ENCODE measurements around the gene ZNF772.

ZNF772 gene

DNA sequence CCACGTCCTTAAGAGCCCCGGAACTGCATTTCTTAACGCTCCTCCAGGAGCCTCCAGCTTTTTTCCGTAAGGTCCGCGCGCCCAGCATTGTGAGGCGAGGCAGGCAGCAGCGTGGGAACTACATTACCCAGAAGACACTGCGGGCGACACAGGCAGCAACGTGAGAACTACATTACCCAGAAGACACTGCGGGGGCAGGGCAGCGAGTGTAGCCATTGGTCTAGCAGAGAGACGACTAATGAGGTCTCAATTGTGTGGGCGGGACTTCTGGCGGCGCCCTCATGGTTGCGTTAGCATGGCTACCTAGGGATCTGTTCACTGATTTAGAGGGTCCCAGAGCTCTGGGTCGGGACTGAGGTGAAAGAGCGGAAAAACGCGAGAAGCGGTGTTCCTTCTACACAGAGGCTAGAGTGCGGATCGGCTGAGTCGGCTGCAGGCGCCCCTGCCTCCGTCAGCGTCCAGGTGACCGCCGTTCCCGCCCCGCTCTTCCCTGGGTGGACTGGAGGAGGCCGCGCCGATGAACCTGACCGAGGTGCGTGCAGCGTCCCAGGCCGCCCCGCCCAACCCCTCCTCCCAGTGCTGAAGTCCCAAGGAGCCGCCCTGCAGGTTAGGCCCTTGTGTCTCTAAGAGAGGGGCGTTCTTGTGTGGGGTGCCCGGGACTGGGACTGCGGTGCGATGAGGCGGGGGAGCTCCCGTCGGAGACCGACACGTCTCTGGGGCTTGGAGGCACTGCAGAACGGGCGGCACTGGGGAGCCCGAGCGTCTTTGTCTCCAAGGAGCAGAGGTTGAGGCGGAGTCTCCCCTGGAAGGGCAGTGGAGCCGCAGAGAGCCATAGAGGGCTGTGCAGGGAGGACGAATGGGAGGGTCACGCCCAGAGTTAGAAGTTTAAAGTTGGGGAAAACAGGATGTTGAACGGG is 42.0 kb downstream of the ZNF772 start, which contains the start of gene ZNF749:
Gene ZNF749 (plus strand): TSS at position 264 of the 917 bp plus-strand sequence. CDS start 254 bp downstream, at position 518.
- TF ChIP-seq FOXM1 (IDR thresholded peaks at IDR 0.05; ENCODE audit: borderline replicate concordance, low read depth): no peak
- no peak for TF ChIP-seq TEAD4 (IDR thresholded peaks at IDR 0.05)
- TF ChIP-seq RAD21 (IDR thresholded peaks at IDR 0.05; ENCODE audit: low read depth): no peak
- TF ChIP-seq CEBPB (IDR thresholded peaks at IDR 0.05): no peak
- TF ChIP-seq CREB1 (IDR thresholded peaks at IDR 0.05; ENCODE audit: low read depth): peak; percentile 77
- TF ChIP-seq, protein P1, sequence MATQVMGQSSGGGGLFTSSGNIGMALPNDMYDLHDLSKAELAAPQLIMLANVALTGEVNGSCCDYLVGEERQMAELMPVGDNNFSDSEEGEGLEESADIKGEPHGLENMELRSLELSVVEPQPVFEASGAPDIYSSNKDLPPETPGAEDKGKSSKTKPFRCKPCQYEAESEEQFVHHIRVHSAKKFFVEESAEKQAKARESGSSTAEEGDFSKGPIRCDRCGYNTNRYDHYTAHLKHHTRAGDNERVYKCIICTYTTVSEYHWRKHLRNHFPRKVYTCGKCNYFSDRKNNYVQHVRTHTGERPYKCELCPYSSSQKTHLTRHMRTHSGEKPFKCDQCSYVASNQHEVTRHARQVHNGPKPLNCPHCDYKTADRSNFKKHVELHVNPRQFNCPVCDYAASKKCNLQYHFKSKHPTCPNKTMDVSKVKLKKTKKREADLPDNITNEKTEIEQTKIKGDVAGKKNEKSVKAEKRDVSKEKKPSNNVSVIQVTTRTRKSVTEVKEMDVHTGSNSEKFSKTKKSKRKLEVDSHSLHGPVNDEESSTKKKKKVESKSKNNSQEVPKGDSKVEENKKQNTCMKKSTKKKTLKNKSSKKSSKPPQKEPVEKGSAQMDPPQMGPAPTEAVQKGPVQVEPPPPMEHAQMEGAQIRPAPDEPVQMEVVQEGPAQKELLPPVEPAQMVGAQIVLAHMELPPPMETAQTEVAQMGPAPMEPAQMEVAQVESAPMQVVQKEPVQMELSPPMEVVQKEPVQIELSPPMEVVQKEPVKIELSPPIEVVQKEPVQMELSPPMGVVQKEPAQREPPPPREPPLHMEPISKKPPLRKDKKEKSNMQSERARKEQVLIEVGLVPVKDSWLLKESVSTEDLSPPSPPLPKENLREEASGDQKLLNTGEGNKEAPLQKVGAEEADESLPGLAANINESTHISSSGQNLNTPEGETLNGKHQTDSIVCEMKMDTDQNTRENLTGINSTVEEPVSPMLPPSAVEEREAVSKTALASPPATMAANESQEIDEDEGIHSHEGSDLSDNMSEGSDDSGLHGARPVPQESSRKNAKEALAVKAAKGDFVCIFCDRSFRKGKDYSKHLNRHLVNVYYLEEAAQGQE (IDR thresholded peaks at IDR 0.05; ENCODE audit: low read depth): no peak
- no peak for TF ChIP-seq NFIC (IDR thresholded peaks at IDR 0.05)
- TF ChIP-seq YY1 (IDR thresholded peaks at IDR 0.05; ENCODE audit: low read depth): peak; percentile 85; the same call in 1 of the 2 replicates
- no peak for TF ChIP-seq ZBTB7A (IDR thresholded peaks at IDR 0.05; ENCODE audit: low read depth)
- peak; percentile 53 for TF ChIP-seq EGR1 (IDR thresholded peaks at IDR 0.05)
- no peak for TF ChIP-seq EP300 (IDR thresholded peaks at IDR 0.05; ENCODE audit: borderline replicate concordance)
- TF ChIP-seq MAX (IDR thresholded peaks at IDR 0.05): peak; percentile 87
- peak; percentile 50; the same call in 1 of the 2 replicates for TF ChIP-seq TCF12 (IDR thresholded peaks at IDR 0.05; ENCODE audit: low read depth)
- TF ChIP-seq, protein P2, sequence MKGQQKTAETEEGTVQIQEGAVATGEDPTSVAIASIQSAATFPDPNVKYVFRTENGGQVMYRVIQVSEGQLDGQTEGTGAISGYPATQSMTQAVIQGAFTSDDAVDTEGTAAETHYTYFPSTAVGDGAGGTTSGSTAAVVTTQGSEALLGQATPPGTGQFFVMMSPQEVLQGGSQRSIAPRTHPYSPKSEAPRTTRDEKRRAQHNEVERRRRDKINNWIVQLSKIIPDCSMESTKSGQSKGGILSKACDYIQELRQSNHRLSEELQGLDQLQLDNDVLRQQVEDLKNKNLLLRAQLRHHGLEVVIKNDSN (IDR thresholded peaks at IDR 0.05): peak; percentile 30; the same call in 1 of the 2 replicates
- peak; percentile 67; the same call in 1 of the 2 replicates for TF ChIP-seq TAF1 (IDR thresholded peaks at IDR 0.05; ENCODE audit: low read depth)

GRCh38 chr19:57434386-57435061 is 42.8 kb downstream of the ZNF772 start:
- TF ChIP-seq, protein P1 (IDR thresholded peaks at IDR 0.05; ENCODE audit: low read depth): no peak
- TF ChIP-seq TEAD4 (IDR thresholded peaks at IDR 0.05) (no peak), NFIC (IDR thresholded peaks at IDR 0.05) (no peak)

DNA sequence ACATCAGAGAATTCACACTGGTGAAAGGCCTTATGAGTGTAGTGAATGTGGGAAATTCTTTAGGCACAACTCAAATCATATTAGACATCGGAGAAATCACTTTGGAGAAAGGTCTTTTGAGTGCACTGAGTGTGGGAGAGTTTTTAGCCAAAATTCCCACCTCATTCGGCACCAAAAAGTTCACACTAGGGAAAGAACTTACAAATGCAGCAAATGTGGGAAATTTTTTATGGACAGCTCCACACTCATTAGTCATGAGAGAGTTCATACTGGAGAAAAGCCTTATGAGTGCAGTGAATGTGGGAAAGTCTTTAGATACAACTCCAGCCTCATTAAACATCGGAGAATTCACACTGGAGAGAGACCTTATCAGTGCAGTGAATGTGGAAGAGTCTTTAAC is 56.3 kb downstream of the ZNF772 start:
- no peak for TF ChIP-seq EGR1 (IDR thresholded peaks at IDR 0.05)

DNA sequence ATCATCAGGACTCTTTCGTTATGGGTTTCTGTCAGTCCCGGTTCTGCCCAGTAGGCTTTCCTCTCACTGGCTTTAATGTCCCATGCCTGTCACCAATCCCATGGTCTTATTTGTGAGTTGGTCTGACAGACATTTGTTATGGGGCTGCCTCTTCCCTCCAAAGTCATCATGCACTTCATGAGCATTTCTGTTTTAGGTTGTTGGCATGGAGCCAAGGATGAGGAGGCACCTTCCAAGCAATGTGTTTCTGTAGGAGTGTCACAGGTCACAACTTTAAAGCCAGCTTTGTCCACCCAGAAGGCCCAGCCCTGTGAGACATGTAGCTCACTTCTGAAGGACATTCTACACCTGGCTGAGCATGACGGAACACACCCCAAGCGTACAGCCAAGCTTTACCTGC is 57.9 kb downstream of the ZNF772 start:
- TF ChIP-seq CREB1 (IDR thresholded peaks at IDR 0.05; ENCODE audit: low read depth): no peak
- no peak for TF ChIP-seq TEAD4 (IDR thresholded peaks at IDR 0.05)
- peak; percentile 46 for TF ChIP-seq NFIC (IDR thresholded peaks at IDR 0.05)

Data from Ishikawa (cell line).